Measurements from ENCODE around the gene NPAS3.

The NPAS3 gene

DNA sequence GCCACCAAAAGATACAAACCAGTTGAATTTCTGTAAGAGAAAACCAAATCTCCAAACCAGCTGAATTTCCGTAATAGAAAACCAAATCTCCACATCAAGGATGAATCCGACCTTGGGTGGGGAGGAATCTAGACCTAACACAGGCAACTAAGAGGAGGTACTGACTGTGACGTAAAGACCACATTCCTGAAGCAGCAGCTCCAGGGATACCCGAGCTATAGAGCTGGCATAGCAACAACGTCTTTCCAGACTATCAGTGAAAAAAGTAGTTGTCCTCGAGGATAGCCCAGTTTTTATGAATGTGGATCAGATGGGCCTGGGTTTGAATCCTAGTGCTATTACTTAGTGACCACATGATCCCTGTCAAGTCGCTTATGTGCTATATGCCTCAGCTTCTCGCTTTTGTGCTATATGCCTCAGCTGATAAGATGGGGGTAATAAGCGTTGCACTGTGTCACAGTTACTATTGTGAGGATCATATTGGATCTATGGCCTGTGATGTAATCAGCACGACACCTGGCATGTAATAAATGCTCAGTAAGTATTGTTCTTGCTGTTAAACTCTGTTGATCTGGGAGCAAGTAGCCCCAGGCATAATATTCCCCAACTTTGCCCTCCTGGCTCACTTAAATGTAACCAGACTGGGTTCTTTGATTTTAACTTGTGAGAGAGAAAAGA lies 898.4 kb downstream of the NPAS3 start:
- TF ChIP-seq GATA2 (IDR thresholded peaks at IDR 0.05; ENCODE audit: low read depth, low read length) (no peak), GATA3 (IDR thresholded peaks at IDR 0.05; ENCODE audit: low read depth, low read length) (no peak)

DNA sequence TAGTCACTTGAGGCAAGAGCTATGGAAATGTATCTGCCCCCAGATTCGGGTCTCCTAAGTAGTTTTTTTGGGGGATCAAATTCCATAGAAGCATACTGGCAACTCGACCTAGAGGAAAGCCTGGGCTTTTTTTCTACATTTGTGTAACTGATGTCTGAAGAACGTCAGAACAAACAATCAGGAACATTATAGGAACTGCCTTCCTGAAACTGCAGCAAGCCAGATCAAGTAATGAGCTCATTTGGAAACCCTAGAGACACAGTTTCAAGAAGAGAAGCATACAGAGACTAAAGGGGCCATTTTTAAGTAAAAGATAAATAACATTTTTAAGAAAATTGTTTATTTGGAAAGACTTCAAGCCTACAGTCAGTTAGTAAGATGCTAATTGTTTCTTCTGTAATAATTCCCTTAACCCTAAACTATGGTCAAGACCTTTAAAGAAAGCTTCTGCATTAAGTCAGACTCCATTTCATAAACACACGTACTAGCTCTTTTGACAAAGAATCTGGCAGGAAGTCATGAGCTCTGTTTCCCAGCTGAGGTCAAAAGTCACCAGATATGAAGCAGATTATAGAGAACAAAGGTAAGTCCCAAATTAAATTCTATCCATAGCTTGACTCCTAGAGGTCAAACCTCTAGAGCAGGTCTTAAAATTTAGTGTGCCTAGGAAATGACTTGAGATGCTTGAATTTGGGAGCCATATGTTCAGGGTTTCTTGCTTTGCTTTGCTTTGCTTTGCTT lies 899.4 kb downstream of the NPAS3 start:
- TF ChIP-seq GATA2 (IDR thresholded peaks at IDR 0.05; ENCODE audit: low read depth, low read length): no peak
- no peak for TF ChIP-seq GATA3 (IDR thresholded peaks at IDR 0.05; ENCODE audit: low read depth, low read length)

DNA sequence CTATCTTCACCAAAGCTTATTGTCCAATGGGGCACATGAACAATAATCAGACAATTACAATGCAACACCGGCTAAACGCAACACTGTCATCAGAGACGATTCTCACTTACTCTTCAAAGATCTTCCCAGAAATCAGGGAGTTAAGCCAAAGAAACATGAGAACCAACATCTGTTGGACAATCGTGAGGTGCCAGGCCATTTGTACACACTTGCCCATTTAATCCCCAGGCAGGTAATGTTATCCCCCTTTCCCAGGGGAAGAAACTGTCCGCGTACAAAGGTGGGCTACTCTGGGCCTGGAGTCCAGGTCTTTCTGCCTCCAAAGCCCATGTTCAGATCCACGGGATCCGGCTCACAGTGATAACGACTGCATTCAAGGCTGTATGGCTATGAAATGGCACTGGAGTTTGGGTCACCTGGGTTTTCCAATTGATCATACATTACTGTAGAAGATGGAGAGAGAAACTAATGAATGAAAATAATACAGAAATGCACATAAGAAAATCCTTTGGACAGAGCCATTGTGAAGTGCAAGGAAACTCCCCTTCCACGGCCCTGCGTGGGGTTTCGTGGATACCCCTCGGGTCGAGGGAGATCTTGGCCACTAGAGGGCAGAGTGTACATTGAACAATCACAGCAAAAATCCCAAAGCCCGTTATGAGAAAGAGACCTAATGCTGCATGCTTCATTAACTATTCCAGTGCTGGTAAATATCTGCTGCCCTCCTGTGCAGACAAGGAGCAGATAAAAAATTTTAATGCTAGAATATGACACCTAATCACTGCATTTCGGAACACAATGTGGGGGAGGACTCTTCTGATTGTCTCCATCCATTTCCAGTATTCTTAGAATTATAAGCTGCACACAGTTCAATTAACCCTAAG lies 900.8 kb downstream of the NPAS3 start:
- no peak for TF ChIP-seq GATA3 (IDR thresholded peaks at IDR 0.05; ENCODE audit: low read depth, low read length)
- TF ChIP-seq GATA2 (IDR thresholded peaks at IDR 0.05; ENCODE audit: low read depth, low read length): no peak

DNA sequence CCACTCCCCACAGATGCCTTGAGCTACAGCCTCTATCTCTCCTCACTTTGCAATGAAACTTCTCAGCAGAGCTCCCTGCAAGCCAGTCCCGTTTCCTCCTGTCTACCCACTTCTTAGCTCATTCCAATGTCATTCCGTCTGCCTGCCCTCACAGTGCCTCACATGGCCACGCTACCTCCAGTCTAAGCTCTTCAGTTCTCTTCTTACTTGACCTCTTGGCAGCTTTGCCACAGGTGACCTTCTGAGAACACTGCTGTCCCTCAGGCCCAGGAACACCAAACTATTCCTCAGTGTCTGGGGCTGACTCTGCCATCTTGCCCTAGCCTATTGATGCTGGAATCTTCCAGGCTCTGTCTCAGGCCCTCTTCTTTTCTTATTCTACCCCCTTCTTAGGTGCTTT lies 902.1 kb downstream of the NPAS3 start:
- TF ChIP-seq GATA2 (IDR thresholded peaks at IDR 0.05; ENCODE audit: low read depth, low read length) (no peak), GATA3 (IDR thresholded peaks at IDR 0.05; ENCODE audit: low read depth, low read length) (no peak)

DNA sequence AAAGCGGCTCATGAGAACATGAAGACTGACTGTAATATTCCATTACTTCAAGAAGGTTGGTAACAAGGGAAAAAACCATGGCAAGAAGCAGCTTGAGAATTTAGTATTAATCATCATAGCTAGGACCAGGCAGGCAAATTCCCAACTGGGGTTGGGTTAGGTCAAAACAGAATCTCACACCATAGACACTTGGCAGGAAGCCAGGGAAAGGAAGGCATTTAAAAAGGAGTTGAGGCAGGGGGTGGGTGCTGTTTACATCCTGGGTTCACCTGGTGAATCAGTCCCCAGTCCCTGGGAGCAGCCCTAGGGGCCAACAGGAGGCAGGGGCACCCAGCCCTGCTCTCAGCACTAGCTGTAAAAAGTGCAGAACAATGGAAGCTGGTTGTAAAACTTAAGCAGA lies 903.6 kb downstream of the NPAS3 start:
- TF ChIP-seq GATA3 (IDR thresholded peaks at IDR 0.05; ENCODE audit: low read depth, low read length) (no peak), GATA2 (IDR thresholded peaks at IDR 0.05; ENCODE audit: low read depth, low read length) (no peak)

DNA sequence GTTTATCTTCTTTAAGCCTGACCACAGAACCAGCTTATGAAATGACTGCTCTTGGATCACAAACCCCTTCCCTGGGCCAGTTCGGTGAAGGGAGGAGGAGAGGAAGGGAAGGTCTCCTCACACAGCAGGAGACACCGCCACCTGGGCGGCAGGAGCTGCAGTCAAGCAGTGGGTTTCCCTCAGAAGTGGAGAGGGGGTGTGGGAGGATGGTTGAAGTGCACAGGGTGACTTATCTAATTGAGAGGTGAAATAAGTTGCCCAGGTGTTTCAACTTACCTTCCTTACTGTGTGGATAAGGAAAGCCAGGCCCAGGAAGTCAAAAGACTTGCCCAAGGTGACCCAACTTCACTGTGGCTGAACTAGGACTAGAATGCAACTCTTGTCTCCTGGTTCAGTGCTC lies 905.4 kb downstream of the NPAS3 start:
- TF ChIP-seq GATA2 (IDR thresholded peaks at IDR 0.05; ENCODE audit: low read depth, low read length) (no peak), GATA3 (IDR thresholded peaks at IDR 0.05; ENCODE audit: low read depth, low read length) (no peak)

DNA sequence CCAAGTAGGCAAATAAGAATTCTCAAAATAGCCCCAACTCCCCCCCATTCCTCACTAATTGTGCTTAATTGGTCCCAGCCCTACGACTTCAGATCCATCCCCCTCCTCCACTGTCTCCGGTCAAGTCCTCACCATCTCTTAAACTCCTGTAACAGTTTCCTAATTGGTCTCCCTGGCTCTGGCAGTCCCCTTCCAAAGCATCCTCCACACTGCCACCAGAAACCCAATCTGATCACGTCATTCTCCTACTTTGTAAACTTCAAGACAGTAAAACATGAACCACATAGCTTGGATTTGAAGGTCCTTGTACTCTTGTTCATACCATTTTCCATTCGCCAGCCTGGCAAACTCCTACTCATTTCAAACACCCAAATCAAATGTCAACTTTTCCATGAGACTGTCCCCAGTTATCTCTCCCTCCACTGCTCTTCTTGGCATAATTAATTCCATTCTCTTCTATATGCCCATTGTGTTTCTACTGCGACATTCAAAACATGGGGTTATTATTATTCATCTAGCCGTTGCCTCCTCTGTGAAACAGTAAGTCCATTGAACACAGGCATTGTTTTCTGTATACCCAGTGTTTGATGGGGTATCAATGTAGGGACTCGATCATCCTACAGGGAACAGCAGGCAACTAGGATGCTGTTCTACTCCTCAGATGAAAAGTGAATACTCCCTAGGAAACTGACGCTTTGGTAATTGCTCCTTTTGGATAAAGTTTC lies 907.6 kb downstream of the NPAS3 start:
- TF ChIP-seq GATA2 (IDR thresholded peaks at IDR 0.05; ENCODE audit: low read depth, low read length): no peak
- TF ChIP-seq GATA3 (IDR thresholded peaks at IDR 0.05; ENCODE audit: low read depth, low read length): no peak

DNA sequence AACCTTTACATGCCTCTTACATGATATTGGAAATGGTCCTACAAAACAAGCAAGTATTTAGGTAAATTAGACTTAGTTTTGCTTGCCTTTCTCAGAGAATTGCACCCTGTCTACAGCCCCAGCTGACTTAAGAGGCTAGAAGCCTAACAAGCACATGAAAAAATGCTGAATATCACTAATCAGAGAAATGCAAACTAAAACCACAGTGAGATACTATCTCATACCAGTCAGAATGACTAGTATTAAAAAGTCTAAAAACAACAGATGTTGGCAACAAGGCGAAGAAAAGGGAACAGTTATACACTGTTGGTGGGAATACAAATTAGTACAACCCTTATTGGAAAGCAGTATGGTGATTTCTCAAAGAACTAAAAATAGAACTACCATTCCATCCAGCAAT lies 908.4 kb downstream of the NPAS3 start:
- TF ChIP-seq GATA2 (IDR thresholded peaks at IDR 0.05; ENCODE audit: low read depth, low read length) (no peak), GATA3 (IDR thresholded peaks at IDR 0.05; ENCODE audit: low read depth, low read length) (no peak)

DNA sequence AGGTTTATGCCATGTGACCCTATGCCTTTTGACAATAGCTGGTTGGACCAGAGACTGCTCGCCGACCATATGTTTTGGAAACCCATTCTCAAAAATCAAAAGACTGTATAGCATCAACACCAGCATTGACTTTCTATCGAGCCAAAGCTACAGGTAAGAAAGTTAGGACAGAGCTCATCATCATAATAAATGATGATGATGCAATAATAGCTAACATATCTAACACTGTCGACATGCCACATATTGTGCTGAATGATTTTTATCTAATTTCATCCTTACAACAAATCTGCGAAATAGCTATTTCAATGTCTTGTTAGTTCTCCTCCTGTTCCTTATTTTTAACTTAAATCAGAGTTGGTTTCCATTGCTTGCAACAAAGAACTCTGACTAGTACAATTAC lies 909.3 kb downstream of the NPAS3 start:
- TF ChIP-seq GATA2 (IDR thresholded peaks at IDR 0.05; ENCODE audit: low read depth, low read length) (no peak), GATA3 (IDR thresholded peaks at IDR 0.05; ENCODE audit: low read depth, low read length) (no peak)

DNA sequence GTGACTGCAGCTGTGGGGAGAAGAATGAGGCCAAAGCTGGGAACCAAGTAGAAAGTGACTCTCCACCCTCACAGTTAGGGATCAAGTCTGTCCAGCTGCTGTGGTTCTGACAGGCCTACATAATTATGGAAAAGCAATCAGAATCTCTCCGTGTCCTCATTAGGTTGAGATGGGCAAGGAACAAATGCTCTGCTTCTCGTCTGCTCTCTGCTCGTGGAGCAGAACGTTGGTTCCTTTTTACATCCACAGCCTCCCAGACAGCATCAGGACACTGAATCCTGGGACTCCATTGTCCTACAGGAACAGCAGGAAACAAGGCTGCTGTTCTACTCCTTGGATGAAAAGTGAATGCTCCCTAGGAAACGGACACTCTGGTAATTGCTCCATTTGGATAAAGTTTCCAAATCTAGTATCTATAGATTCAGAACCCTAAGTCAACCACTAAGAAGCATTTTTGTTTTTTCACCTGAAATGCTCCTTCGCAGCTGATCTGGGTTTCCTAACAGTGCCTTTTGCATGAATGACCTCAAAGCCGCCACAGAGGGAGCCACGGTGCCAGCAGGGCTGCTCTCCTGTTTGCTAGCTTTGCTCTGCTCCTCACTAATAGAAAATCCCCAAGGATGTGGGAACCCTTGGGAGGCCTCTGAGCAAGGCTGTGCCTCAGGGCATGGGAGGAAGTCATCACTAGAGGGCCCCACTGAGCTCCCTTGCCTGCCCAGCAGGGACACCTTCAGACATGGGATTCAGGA lies 910.2 kb downstream of the NPAS3 start:
- TF ChIP-seq GATA2 (IDR thresholded peaks at IDR 0.05; ENCODE audit: low read depth, low read length) (no peak), GATA3 (IDR thresholded peaks at IDR 0.05; ENCODE audit: low read depth, low read length) (no peak)

DNA sequence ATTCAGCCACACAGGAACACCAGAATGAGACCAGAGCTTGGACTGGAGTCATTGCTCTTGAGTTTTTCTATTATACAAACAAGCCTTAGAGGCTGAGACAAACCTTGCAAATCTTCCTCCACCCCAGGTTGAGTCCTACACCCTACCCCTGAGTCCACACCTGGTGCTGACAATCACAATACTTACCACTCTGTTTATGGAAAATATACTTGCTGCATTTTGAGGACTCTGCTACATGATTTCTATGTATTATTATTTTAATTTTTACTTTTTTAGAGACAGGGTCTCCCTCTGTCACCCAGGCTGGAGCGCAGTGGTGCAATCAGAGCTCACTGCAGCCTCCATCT lies 910.7 kb downstream of the NPAS3 start:
- TF ChIP-seq GATA3 (IDR thresholded peaks at IDR 0.05; ENCODE audit: low read depth, low read length) (no peak), GATA2 (IDR thresholded peaks at IDR 0.05; ENCODE audit: low read depth, low read length) (no peak)

DNA sequence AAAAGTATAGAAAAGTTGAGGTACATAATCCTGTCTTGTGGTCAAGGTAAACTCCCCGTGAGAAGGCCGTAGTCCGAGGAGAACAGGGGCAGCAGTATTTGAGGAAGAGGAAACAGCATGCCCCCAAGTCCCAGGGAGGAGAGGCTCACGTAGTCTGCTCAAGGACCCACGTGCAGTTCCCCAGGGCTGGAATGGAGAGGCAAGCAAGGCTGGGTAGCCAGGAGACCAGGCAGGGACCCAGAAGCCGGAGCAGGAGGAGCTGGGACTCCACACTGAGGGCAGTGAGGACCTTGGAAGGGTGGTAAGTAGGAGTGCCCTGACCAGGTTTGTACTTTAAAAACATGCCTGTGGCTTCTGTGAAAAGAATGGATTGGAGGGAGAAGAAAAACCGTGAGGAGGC lies 912.1 kb downstream of the NPAS3 start:
- TF ChIP-seq GATA3 (IDR thresholded peaks at IDR 0.05; ENCODE audit: low read depth, low read length): no peak
- no peak for TF ChIP-seq GATA2 (IDR thresholded peaks at IDR 0.05; ENCODE audit: low read depth, low read length)

DNA sequence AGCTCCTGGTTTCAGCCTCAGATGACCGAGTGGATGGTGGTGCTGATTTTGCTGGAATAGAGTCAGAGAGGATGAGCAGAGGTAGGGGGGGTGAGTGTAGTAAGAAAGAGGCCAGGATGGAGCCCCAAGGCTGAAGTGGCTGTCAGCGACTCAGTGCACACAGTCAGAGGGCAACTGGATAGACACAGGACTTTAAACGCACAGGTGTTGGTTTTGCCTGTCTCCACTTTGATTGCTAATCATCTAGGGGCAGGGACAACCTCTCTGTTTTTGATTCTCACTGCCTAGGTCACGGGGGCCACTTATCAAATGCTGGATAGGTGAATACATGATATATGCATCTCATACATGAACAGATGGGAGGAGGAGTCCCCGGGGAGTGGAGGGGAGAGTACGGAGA lies 912.7 kb downstream of the NPAS3 start:
- TF ChIP-seq GATA2 (IDR thresholded peaks at IDR 0.05; ENCODE audit: low read depth, low read length): no peak
- no peak for TF ChIP-seq GATA3 (IDR thresholded peaks at IDR 0.05; ENCODE audit: low read depth, low read length)
